DND-41 (cell line): ENCODE results near the gene NECAB3.

Experiments
- EZH2 ChIP-seq: IDR thresholded peaks from 3 replicates; pipeline ENCODE4 v1.6.1; 2012; ENCODE audit warnings: borderline replicate concordance, low read depth, mild to moderate bottlenecking, moderate library complexity, low read length, inconsistent platforms; ENCODE audit not compliant: severe bottlenecking
- TF ChIP-seq, protein P1 (sequence below): IDR thresholded peaks from 2 replicates; pipeline ENCODE4 v1.5.1; 2012; ENCODE audit warnings: borderline replicate concordance, low read length, moderate library complexity, mild to moderate bottlenecking; ENCODE audit not compliant: poor library complexity, severe bottlenecking; ENCODE audit errors: extremely low read depth

DNA sequence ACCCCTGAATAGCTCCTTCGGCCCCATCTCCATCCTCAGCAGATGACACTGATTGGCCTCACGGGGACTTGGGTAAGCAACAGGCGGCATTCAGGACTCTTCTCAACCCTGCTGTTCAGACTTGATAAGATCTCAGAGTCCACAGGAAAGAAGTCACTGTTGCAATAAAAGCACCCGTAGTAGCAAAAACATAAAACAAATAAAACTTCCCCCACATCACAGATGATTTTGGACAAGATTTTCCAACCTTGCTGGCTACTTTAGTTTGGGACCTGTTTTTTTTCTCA, 29.2 kb downstream of the NECAB3 start:
- TF ChIP-seq, protein P1, sequence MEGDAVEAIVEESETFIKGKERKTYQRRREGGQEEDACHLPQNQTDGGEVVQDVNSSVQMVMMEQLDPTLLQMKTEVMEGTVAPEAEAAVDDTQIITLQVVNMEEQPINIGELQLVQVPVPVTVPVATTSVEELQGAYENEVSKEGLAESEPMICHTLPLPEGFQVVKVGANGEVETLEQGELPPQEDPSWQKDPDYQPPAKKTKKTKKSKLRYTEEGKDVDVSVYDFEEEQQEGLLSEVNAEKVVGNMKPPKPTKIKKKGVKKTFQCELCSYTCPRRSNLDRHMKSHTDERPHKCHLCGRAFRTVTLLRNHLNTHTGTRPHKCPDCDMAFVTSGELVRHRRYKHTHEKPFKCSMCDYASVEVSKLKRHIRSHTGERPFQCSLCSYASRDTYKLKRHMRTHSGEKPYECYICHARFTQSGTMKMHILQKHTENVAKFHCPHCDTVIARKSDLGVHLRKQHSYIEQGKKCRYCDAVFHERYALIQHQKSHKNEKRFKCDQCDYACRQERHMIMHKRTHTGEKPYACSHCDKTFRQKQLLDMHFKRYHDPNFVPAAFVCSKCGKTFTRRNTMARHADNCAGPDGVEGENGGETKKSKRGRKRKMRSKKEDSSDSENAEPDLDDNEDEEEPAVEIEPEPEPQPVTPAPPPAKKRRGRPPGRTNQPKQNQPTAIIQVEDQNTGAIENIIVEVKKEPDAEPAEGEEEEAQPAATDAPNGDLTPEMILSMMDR: no peak
- TF ChIP-seq EZH2: no peak
